Measurements from ENCODE around the gene SPPL2B.
A peak's percentile ranks its signal among the peaks of the same experiment; 100 is the strongest.

Gene SPPL2B

GRCh38 chr19:2302319-2303210 lies 25.9 kb upstream of the SPPL2B start:
- TF ChIP-seq TAF1 (IDR thresholded peaks at IDR 0.05; ENCODE audit: low read depth) (no peak), ZBTB7A (IDR thresholded peaks at IDR 0.05; ENCODE audit: low read depth) (0 out of 2 replicates have a peak, but pooled peaks have one; percentile 24), CREB1 (IDR thresholded peaks at IDR 0.05; ENCODE audit: low read depth) (no peak)

- TF ChIP-seq YY1 (IDR thresholded peaks at IDR 0.05; ENCODE audit: low read depth) (no peak), USF1 (IDR thresholded peaks at IDR 0.05) (no peak), CREB1 (IDR thresholded peaks at IDR 0.05; ENCODE audit: low read depth) (no peak), TCF12 (IDR thresholded peaks at IDR 0.05; ENCODE audit: low read depth) (no peak), EGR1 (IDR thresholded peaks at IDR 0.05) (no peak), REST (IDR thresholded peaks at IDR 0.05; ENCODE audit: low read depth) (no peak), MAX (IDR thresholded peaks at IDR 0.05) (no peak), EP300 (IDR thresholded peaks at IDR 0.05; ENCODE audit: borderline replicate concordance) (no peak), ZBTB7A (IDR thresholded peaks at IDR 0.05; ENCODE audit: low read depth) (no peak), RAD21 (IDR thresholded peaks at IDR 0.05; ENCODE audit: low read depth) (no peak), CEBPB (IDR thresholded peaks at IDR 0.05) (no peak), TAF1 (IDR thresholded peaks at IDR 0.05; ENCODE audit: low read depth) (no peak), TEAD4 (IDR thresholded peaks at IDR 0.05) (no peak), FOXM1 (IDR thresholded peaks at IDR 0.05; ENCODE audit: borderline replicate concordance, low read depth) (no peak), NFIC (IDR thresholded peaks at IDR 0.05) (no peak)
Observed at GRCh38 chr19:2303211-2303798, 25.2 kb upstream of the SPPL2B start.

GRCh38 chr19:2305452-2306280 lies 22.8 kb upstream of the SPPL2B start:
- TF ChIP-seq MAX (IDR thresholded peaks at IDR 0.05): no peak
- TF ChIP-seq TAF1 (IDR thresholded peaks at IDR 0.05; ENCODE audit: low read depth): no peak
- TF ChIP-seq FOXM1 (IDR thresholded peaks at IDR 0.05; ENCODE audit: borderline replicate concordance, low read depth): no peak
- no peak for TF ChIP-seq ZBTB7A (IDR thresholded peaks at IDR 0.05; ENCODE audit: low read depth)
- no peak for TF ChIP-seq RAD21 (IDR thresholded peaks at IDR 0.05; ENCODE audit: low read depth)
- TF ChIP-seq USF1 (IDR thresholded peaks at IDR 0.05): no peak
- no peak for TF ChIP-seq CEBPB (IDR thresholded peaks at IDR 0.05)
- no peak for TF ChIP-seq NFIC (IDR thresholded peaks at IDR 0.05)
- TF ChIP-seq CREB1 (IDR thresholded peaks at IDR 0.05; ENCODE audit: low read depth): no peak
- TF ChIP-seq EGR1 (IDR thresholded peaks at IDR 0.05): no peak
- no peak for TF ChIP-seq REST (IDR thresholded peaks at IDR 0.05; ENCODE audit: low read depth)
- no peak for TF ChIP-seq YY1 (IDR thresholded peaks at IDR 0.05; ENCODE audit: low read depth)
- TF ChIP-seq EP300 (IDR thresholded peaks at IDR 0.05; ENCODE audit: borderline replicate concordance): no peak
- no peak for TF ChIP-seq TEAD4 (IDR thresholded peaks at IDR 0.05)
- TF ChIP-seq TCF12 (IDR thresholded peaks at IDR 0.05; ENCODE audit: low read depth): no peak

GRCh38 chr19:2306281-2306806 lies 22.1 kb upstream of the SPPL2B start:
- TF ChIP-seq YY1 (IDR thresholded peaks at IDR 0.05; ENCODE audit: low read depth): no peak
- TF ChIP-seq FOXM1 (IDR thresholded peaks at IDR 0.05; ENCODE audit: borderline replicate concordance, low read depth): no peak

- TF ChIP-seq YY1 (IDR thresholded peaks at IDR 0.05; ENCODE audit: low read depth) (no peak), NFIC (IDR thresholded peaks at IDR 0.05) (no peak), TAF1 (IDR thresholded peaks at IDR 0.05; ENCODE audit: low read depth) (no peak), USF1 (IDR thresholded peaks at IDR 0.05) (no peak), CEBPB (IDR thresholded peaks at IDR 0.05) (no peak), MAX (IDR thresholded peaks at IDR 0.05) (no peak), ZBTB7A (IDR thresholded peaks at IDR 0.05; ENCODE audit: low read depth) (no peak)
Observed at GRCh38 chr19:2306971-2307370, 21.5 kb upstream of the SPPL2B start.
